Kidney glomerular epithelial cell (primary cell): ENCODE results near the gene FRMD5.
A peak's percentile ranks its signal among the peaks of the same experiment; 100 is the strongest.

Experiments
- DNase-seq: peaks from one replicate; lab custom pipeline; 2025; lab: John Stamatoyannopoulos, UW

Gene FRMD5

DNA sequence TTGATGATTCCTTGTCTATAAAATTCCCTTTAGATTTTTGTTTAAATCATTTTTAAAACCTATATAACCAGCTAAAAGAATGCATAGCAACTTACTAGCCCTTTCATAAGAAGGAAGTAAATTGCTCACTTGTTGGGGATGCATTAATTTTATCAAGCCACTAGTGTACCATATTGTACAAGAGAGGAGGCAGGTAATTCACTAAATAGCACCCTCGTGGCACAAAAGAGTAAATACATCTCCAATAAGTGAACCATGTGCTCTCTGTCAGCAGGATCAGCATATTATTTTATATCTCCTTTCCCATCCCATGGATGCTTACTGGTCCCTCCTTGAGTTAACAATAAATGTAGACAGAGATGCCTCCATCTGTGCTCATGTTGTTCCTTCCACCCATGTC is 34.3 kb downstream of the FRMD5 start:
- DNase-seq, result no peak

GRCh38 chr15:44159492-44159891 is 35.6 kb downstream of the FRMD5 start:
- DNase-seq, result peak; percentile 61

GRCh38 chr15:44158111-44158510 is 37.0 kb downstream of the FRMD5 start:
- no peak for DNase-seq

- peak; percentile 95 for DNase-seq
Observed at GRCh38 chr15:44157679-44158078, 37.4 kb downstream of the FRMD5 start.

- no peak for DNase-seq
Observed at GRCh38 chr15:44153352-44153751, 41.7 kb downstream of the FRMD5 start.

DNA sequence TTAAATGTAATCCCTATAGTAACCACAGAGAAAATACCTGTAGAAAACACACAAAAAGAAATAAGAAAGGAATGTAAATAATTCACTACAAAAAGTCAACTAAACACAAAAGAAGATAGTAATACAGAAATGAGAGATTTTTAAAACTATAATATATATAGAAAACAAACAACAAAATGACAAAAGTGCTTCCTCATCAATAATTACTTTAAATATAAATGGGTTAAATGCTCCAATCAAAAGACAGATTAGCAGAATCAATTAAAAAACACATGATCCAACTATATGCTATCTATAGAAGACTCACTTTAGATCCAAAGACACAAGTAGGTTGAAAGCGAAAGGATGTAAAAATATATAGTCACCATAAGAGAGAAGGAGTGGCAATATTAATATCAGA is 45.8 kb downstream of the FRMD5 start:
- DNase-seq, result no peak

DNA sequence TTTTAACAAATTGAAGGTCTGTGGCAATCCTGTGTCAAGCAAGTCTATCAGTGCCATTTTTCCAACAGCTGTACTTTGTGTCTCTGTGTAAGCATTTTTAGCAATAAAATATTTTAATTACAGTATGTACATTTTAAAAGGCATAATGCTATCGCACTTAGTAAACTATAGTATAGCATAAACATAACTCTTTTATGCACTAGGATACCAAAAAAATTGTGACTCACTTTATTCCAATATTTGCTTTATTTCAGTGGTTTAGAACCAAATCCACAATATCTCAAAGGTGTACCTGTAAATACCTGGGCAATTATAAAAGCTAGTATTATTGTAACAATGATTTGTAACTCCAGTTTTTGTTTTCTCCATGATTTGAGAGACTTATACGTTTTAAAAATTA is 46.5 kb downstream of the FRMD5 start:
- no peak for DNase-seq

GRCh38 chr15:44147636-44148035 is 47.4 kb downstream of the FRMD5 start:
- DNase-seq, result no peak

DNA sequence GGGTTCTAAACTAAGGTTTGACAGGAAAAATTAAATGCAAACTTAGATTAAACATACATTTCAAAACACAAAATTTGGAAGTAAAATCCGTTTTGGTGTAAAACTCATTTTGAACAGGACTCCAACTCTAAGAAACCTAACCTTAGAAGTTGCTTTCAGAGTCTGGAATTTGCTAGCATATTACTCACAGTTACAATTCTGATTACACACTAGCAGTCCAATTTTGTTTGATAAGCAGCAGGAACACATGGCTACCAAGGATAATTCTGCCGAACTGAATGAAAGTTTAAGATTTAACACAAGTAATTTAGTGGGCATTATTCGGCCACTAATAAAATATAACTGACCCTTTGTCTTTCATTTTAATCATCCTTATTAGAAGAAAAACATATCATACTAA is 49.6 kb downstream of the FRMD5 start:
- no peak for DNase-seq

DNA sequence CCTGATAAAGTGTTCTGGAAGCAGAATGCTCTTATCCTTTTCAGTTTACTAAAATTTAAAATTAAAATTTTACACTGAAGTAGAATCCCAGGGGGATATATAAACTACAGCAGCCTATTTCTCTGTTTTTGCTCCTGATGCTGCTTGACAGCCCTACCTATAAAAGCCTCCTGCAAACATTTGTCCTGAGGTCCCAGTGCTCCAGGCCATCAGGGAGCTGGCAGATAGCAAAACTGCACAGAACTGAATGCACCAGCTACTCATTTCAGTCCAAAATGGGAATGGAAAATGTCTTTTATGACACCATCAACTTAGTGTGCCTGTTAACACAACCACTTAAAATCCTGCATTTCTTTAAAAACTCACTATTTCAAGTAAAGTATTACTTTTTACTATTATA is 50.1 kb downstream of the FRMD5 start:
- DNase-seq, result no peak

DNA sequence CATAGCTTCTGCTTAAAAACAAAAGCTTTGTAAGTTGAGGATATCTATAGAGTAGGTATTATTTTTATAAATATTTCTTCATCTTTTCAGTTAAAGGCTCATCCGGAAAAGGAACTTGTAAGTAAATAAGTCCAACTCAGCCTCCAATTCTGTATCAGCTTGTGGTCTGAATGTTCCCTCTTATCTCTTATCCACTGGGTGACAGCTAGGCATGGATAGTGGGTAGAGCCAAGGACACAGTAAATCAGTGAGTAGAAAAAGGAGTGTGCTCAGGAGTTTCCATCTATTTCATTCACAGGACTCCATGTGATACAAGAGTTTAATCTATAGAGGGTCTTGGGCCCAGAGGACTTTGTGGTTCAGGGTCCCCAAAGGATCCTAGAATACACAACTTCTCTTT is 50.9 kb downstream of the FRMD5 start:
- no peak for DNase-seq

DNA sequence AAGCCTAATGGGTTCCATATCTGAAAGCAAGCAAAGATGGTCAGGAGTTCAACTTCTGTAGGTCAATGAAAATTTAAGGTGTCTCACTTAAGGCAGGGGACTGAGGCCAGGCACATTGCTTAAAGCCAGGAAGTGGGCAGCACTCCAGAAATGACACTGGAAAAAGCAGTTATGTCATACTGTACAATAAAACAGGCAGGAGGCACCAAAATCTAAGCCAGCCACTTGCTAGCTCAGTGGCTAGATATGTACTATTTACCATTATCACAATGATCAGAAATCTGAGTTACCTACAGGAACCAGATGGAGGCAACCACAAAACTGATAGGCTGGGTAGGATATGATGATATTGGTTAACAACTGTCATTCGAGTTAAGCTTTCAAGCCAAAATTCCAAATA is 57.3 kb downstream of the FRMD5 start:
- no peak for DNase-seq

DNA sequence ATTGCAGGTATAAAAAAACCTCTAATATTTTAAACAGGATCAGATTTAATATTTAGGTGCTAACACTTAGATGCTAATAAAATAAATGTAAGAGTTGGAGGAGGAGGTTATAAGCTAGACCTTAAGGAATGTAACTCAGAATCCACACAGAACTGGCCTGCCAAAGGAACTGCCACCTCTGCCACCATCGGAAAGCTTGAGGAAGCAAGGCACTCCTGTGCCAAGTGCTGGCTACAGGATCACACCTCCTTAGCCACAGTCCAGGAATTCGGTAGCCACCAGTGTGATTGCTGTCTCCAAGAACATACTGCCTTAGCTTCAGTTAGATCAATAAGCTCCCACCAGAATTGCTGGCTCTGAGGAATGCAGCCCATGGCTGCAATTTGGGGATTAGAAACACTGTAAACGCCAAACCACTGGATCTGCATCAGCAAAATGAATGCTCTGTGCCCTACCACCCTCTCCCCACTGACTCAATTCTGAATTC is 58.0 kb downstream of the FRMD5 start:
- DNase-seq, result no peak

- no peak for DNase-seq
Observed at GRCh38 chr15:44132057-44132456, 63.0 kb downstream of the FRMD5 start.

GRCh38 chr15:44130778-44131177 is 64.3 kb downstream of the FRMD5 start:
- no peak for DNase-seq

DNA sequence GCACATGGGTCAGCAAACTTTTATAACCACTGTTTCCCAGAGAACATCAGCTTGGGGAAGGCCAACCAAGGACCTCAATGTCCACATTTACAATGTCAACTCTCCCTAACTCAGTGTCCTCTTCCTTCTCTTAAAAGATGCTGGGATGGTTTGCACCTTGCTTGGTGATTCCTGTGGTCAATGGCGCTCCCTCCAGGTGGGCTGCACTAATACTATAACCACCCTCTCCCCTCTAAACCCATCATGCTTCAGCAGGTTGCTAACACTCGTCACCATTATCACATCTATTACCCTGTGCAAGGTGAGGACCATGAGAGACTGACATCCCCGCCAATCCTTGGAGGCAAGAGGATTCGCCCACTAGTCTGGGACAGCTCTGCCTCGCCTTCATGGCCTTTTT is 65.2 kb downstream of the FRMD5 start:
- no peak for DNase-seq

GRCh38 chr15:44128443-44128842 is 66.6 kb downstream of the FRMD5 start:
- DNase-seq, result no peak

DNA sequence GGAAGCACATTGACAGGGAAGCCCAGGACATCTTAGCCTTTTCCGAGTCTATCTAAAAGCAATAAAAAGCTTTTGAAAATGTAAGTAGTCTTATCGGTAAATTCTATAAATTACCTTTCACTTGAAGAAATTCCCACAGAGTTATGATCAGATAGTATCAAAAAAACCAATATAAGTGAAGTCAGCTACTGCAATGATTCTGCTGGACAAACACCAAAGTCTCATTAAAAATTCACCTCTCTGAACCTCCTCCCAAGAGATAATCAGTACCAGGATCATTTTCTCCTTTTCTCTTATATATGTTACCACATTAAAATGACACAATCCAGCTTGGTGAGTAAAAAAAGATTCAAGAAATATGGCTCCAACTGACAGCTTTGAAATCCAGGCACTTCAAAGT is 69.2 kb downstream of the FRMD5 start:
- DNase-seq, result no peak

- DNase-seq, result peak; percentile 100
Observed at GRCh38 chr15:44102675-44103254, 92.3 kb downstream of the FRMD5 start.

DNA sequence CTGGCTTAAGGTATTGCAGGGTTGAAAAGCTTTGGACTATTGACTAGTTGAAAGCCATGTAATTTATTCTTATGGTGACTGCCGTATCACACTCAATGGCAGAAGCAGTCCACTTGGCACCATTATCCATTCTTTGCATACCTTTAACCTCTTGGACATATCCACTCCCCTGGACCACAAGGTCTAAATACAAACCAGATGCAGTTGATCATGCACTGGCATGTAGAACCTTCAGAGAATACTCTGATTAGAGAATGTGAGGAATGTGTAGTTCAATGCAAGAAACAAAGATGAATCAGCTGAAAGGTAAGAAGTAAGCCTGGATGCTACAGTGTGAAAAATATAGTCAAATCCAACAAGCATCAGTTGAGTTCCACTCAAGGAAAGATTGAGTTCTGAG is 93.1 kb downstream of the FRMD5 start:
- peak; percentile 92 for DNase-seq

GRCh38 chr15:44101286-44101685 is 93.8 kb downstream of the FRMD5 start:
- DNase-seq, result peak; percentile 50

DNA sequence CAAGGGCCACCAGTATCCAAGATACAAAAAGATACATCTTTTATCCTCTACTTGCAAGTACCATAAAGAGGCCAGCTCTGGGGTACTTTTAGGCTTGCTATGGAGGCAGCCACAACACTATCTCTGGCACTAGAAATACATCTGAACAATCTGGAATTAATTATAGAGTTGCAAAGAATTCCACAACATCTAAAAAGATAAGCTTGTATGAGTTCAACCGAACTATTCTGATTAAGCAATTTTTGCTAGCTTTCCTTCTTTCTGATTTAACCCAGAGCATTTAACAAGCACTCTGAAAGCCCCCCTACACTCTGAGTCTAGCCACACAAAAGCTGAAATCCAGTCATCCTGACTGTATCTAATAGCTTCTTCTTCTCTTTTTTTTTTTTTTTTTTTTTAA is 95.4 kb downstream of the FRMD5 start:
- DNase-seq, result no peak

DNA sequence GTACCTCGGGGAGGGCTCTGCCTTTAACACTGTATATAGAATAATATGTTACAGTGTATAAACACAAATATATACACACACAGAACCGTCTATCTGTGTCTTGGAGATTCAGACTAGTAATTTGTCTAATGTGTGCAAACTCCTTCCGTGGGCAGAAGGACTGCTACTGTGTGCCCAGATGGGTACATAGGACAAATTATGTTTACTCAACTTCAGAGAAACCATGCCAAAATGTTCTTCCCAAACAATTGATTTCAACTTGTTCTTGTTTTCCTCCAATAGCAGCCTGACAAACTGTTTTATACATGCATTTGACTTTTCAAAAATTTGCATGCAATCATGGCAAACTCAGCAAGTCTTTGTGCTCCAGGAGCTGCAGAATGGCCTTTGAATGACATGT is 97.5 kb downstream of the FRMD5 start:
- DNase-seq, result no peak

DNA sequence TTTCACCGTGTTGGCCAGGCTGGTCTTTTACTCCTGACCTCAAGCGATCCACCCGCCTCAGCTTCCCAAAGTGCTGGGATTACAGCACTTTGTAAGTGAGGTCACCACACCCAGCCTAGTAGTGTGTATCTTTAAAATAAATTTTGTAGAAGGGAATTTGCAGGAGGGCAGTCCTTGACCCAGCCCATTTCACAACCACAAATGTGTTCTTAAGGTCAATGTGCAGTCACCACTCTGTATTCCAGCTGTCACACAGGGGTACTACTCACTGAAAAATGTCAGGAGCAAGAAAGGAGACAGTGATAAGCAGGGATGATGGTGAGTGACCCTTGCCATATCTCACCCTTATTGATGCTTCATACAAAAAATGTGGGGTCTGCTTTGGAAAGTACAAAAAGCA is 98.5 kb downstream of the FRMD5 start:
- no peak for DNase-seq

DNA sequence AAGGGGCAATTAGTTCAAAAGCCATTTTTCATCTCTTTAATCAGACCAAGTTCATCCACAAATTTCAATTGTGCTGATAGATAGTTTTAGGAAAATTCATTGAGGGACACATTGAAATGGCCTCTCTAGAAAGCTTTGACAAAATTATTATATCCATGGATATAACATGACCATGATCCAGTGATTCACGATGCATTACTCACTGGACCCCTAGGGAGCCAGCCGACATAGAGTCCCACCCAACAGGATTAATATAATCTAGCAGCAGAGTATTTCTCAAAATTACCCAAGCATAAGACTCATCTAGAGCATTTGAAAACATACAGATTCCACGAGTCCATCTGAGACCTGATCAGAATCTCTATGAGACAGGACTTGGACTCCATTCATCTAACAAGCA is 100.3 kb downstream of the FRMD5 start:
- DNase-seq, result no peak
